GM10266 (cell line): Measurements from ENCODE around the gene CSNK2B.

ENCODE experiments used
- DNase-seq: peaks from one replicate; pipeline ENCODE4 v3.0.0; 2012; ENCODE audit errors: extremely low spot score
- TF ChIP-seq, protein P1 (sequence below): IDR thresholded peaks from 2 replicates; pipeline ENCODE4 v1.5.1; 2012; ENCODE audit warnings: mild to moderate bottlenecking, low read depth; ENCODE audit not compliant: control insufficient read depth, insufficient read depth; ENCODE audit errors: missing control alignments

CSNK2B gene

GRCh38 chr6:31711233-31711632 lies 45.4 kb downstream of the CSNK2B start:
- DNase-seq, result no peak
- TF ChIP-seq, protein P1, sequence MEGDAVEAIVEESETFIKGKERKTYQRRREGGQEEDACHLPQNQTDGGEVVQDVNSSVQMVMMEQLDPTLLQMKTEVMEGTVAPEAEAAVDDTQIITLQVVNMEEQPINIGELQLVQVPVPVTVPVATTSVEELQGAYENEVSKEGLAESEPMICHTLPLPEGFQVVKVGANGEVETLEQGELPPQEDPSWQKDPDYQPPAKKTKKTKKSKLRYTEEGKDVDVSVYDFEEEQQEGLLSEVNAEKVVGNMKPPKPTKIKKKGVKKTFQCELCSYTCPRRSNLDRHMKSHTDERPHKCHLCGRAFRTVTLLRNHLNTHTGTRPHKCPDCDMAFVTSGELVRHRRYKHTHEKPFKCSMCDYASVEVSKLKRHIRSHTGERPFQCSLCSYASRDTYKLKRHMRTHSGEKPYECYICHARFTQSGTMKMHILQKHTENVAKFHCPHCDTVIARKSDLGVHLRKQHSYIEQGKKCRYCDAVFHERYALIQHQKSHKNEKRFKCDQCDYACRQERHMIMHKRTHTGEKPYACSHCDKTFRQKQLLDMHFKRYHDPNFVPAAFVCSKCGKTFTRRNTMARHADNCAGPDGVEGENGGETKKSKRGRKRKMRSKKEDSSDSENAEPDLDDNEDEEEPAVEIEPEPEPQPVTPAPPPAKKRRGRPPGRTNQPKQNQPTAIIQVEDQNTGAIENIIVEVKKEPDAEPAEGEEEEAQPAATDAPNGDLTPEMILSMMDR, result no peak

DNA sequence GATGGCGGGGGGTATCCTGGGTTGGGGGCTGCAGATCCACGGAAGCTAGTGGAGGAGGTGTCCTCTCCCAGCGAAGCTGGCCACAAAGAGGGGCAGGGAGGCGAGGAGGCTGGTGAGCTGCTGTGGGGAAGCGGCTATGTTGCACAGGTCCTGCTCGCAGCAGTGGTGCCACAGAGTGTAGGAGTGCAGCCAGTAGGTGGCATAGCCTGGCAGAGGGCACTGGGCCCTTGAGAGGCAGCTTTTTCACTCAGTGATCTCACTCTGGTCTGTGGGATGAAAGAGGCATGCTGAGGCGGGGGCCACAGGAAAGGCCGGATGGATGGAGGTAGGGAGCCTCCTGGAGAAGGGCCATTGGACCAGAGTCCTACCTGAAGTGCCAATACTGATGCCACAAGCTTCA lies 46.4 kb downstream of the CSNK2B start:
- no peak for DNase-seq
- TF ChIP-seq, protein P1, result no peak

DNA sequence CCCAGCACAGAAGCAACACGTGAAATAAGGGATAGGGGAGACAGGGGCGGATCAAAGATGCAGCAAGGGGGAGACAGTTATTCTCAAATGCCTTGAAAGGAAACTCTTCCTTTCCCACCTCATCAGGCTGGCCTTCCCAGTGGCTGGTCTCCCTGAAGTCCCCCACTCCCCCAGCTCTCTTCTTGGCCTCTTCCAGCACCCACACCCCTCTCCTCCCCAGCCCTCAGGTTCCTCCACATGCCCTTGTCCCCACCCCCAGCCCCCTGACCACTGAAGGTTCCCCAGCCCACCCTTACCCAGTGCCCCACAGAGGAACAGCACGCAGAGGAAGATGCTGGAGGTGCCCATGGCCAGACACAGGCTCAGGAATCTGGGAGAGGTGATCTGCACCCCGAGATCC lies 47.6 kb downstream of the CSNK2B start:
- TF ChIP-seq, protein P1, result no peak
- DNase-seq, result no peak

DNA sequence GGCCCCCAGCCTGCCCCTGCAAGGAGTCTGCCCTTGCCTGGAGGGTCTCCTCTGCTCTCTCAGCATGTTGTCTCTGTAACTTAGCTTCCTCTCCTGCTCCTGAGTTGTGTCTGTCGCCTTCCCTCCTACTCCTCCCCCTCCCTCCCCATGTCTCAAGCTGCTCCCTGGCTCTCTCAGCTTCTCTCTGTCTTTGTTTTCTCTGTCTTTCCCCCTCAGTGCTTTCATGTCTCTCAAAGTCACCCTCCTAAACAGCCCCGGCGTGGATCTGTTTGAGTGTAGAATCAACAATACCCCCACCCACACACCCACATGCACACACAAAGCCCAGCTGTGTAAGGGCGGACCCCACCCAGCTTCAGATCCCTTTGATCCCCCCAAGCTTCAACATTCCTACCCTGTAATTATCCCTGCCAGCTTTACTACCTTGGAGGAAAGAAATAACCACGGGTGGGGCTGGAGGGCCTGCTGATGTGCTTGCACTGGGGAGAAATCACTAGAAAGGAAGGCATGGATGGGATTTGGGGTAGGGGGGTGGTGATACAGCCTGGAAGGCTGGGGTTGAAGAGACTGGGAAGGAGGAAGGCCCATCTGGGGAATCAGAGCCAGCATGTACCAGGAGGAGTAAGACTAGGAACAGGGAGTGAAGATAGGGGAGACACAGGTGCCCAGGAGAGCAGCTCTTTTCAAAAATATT lies 48.3 kb downstream of the CSNK2B start:
- TF ChIP-seq, protein P1, result no peak

DNA sequence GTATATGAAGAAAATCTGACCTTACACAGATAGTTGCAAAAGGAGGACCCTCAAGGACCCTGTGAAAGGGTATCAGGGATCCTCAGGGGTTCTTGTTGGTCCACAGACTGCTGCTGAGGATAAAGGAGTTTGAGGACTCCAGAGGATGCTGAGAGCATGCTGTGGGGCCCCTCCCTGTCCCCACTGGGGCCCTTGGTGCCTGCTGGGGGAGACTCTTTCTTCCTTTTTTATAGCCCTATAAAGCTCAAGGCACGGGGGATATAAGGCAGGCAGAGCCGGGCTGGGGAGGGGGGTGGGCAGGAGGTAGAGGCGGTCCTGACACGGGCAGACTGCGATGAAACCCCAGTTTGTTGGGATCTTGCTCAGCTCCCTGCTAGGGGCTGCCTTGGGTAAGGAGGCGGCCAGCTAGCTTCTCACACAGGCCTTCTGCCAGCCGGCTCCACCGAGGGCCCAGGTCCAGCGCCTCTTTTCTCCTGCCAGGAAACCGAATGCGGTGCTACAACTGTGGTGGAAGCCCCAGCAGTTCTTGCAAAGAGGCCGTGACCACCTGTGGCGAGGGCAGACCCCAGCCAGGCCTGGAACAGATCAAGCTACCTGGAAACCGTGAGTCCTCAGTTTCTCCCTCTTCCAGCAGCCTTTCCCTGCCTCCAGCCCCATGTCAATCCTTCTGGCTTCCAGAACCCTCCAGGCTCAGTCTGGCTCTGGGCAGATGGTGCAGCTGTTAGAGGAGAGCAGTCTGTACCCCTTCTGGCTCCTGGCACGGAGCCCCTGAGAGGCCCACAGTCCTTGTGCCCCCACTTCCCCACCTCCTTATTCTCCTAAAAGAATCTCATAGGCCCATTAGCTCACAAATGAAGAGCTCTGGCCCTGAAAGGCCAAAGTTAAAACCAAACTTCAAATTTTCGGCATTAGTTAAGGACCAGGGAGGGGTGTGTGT lies 49.4 kb downstream of the CSNK2B start, which contains the start of gene LY6G6D:
Gene LY6G6D (plus strand): TSS at position 327 of the 937 bp plus-strand sequence. CDS start 8 bp downstream, at position 335.
- no peak for DNase-seq
- TF ChIP-seq, protein P1, result no peak

More for the DNA sequence above, 48.3 kb downstream of the CSNK2B start:
- no peak for DNase-seq

DNA sequence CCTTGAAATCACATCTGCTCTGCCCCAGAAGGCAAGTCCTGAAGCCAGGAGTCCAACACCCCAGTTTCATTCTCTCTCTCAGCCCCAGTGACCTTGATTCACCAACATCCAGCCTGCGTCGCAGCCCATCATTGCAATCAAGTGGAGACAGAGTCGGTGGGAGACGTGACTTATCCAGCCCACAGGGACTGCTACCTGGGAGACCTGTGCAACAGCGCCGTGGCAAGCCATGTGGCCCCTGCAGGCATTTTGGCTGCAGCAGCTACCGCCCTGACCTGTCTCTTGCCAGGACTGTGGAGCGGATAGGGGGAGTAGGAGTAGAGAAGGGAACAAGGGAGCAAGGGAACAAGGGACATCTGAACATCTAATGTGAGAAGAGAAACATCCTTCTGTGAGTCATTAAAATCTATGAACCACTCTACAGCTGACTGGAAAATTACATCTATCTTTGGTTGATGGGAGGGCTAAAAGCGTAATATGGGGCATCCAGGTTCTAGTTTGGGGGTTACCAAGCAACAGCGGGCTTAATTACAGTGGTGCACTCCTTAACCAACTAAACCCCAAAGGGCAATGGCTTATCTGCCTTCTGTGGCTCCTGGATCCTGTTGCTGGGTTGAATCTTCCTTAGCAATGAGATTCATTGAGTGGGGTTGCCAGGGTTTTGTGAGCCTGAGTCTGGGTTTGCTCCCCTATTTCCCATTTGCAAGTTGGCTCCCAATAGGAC lies 51.8 kb downstream of the CSNK2B start:
- DNase-seq, result no peak
- TF ChIP-seq, protein P1, result no peak
